ENCODE data around the gene SMC6. TPM values are rescaled to one million over a fixed set of nuclear protein-coding genes. Genes with fewer than 3 reads are reported as not detected.

Gene SMC6
- total and polyA plus RNA-seq, 2 experiments from 2014 or later = 53.4 to 59.8 TPM

DNA sequence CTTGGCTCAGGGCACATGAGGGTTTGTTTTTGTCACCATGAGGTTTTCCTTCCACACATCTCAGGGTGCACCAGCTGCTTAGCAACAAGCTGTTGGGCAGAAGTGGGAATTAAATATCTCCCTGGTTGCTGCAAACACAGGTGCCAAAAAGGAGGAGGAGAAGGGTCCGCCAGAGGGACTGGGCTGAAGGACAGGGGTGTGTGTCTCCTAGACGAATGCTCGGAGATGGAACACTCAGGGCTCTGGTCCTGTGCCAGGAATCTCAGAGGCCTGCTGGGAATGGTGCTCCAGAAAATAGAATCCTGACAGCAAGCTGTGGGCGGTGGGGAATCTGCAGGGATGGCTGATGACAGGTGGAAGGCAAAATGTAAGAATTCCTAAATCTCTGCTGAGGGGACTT, 118.6 kb downstream of the SMC6 start:
- Histone ChIP-seq H3K27me3 (ENCODE audit: insufficient read depth) (no peaks in the 10 kb centered on the region), H3K4me2 (no peak overlapping the region), H4K20me1 (replicated peaks; ENCODE audit: insufficient read depth) (peaks cover 8% of the 10 kb centered on the region), H2AFZ (no peak overlapping the region), H3K4me1 (ENCODE audit: insufficient read depth) (no peaks in the 10 kb centered on the region; the same call in 1 of the 2 replicates), H3K36me3 (ENCODE audit: insufficient read depth) (no peaks in the 10 kb centered on the region), H3K79me2 (replicated peaks; ENCODE audit: insufficient read depth) (0 out of 2 replicates have a peak, but pooled peaks cover 3% of the 10 kb centered on the region), H3F3A (replicated peaks; ENCODE audit: low read depth) (no peaks in the 10 kb centered on the region), H3K27ac (ENCODE audit: low read depth) (no peak overlapping the region), H3K4me3 (no peak overlapping the region), H3K9me2 (ENCODE audit: insufficient read depth) (no peaks in the 10 kb centered on the region)
- DNase-seq (ENCODE audit: low spot score) = no peak
- Mint-ChIP-seq H3K36me3 (ENCODE audit: low read depth) (peaks cover 39% of the 10 kb centered on the region), H3K4me3 (no peak overlapping the region), H3K27ac (no peak overlapping the region), H3K27me3 (ENCODE audit: insufficient read depth, low read depth, poor library complexity) (peaks cover 13% of the 10 kb centered on the region), H3K4me1 (peaks cover 25% of the 10 kb centered on the region), H3K9me3 (peaks cover 19% of the 10 kb centered on the region)
- no peak for ATAC-seq
- TF ChIP-seq ZNF462 (CRISPR knock-in tag; IDR thresholded peaks at IDR 0.05) = no peak
- no peak for TF ChIP-seq ZNF331 (CRISPR knock-in tag; IDR thresholded peaks at IDR 0.05; ENCODE audit: low read depth)
- TF ChIP-seq CTCF (conservative IDR thresholded peaks at IDR 0.05; ENCODE audit: low read depth in 2 of 2) = no peak
- no peak for TF ChIP-seq ZNF114 (CRISPR knock-in tag; IDR thresholded peaks at IDR 0.05)
- TF ChIP-seq, protein P1, sequence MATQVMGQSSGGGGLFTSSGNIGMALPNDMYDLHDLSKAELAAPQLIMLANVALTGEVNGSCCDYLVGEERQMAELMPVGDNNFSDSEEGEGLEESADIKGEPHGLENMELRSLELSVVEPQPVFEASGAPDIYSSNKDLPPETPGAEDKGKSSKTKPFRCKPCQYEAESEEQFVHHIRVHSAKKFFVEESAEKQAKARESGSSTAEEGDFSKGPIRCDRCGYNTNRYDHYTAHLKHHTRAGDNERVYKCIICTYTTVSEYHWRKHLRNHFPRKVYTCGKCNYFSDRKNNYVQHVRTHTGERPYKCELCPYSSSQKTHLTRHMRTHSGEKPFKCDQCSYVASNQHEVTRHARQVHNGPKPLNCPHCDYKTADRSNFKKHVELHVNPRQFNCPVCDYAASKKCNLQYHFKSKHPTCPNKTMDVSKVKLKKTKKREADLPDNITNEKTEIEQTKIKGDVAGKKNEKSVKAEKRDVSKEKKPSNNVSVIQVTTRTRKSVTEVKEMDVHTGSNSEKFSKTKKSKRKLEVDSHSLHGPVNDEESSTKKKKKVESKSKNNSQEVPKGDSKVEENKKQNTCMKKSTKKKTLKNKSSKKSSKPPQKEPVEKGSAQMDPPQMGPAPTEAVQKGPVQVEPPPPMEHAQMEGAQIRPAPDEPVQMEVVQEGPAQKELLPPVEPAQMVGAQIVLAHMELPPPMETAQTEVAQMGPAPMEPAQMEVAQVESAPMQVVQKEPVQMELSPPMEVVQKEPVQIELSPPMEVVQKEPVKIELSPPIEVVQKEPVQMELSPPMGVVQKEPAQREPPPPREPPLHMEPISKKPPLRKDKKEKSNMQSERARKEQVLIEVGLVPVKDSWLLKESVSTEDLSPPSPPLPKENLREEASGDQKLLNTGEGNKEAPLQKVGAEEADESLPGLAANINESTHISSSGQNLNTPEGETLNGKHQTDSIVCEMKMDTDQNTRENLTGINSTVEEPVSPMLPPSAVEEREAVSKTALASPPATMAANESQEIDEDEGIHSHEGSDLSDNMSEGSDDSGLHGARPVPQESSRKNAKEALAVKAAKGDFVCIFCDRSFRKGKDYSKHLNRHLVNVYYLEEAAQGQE (IDR thresholded peaks at IDR 0.05; ENCODE audit: unreplicated experiment) = no peak
- TF ChIP-seq STAT1 (IDR thresholded peaks at IDR 0.05; ENCODE audit: unreplicated experiment) = no peak
- no peak for TF ChIP-seq EZH2 (IDR thresholded peaks at IDR 0.05; ENCODE audit: low read depth, unreplicated experiment)
- TF ChIP-seq, protein P2, sequence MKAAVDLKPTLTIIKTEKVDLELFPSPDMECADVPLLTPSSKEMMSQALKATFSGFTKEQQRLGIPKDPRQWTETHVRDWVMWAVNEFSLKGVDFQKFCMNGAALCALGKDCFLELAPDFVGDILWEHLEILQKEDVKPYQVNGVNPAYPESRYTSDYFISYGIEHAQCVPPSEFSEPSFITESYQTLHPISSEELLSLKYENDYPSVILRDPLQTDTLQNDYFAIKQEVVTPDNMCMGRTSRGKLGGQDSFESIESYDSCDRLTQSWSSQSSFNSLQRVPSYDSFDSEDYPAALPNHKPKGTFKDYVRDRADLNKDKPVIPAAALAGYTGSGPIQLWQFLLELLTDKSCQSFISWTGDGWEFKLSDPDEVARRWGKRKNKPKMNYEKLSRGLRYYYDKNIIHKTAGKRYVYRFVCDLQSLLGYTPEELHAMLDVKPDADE (IDR thresholded peaks at IDR 0.05) = no peak
- TF ChIP-seq NANOG (IDR thresholded peaks at IDR 0.05; ENCODE audit: borderline replicate concordance) = no peak
- no peak for TF ChIP-seq CREB1 (CRISPR knock-in tag; IDR thresholded peaks at IDR 0.05; ENCODE audit: low read depth)
- TF ChIP-seq EZH2phosphoT487 (IDR thresholded peaks at IDR 0.05; ENCODE audit: unreplicated experiment) = no peak
